ENCODE results near the gene FBXL17.

DNA sequence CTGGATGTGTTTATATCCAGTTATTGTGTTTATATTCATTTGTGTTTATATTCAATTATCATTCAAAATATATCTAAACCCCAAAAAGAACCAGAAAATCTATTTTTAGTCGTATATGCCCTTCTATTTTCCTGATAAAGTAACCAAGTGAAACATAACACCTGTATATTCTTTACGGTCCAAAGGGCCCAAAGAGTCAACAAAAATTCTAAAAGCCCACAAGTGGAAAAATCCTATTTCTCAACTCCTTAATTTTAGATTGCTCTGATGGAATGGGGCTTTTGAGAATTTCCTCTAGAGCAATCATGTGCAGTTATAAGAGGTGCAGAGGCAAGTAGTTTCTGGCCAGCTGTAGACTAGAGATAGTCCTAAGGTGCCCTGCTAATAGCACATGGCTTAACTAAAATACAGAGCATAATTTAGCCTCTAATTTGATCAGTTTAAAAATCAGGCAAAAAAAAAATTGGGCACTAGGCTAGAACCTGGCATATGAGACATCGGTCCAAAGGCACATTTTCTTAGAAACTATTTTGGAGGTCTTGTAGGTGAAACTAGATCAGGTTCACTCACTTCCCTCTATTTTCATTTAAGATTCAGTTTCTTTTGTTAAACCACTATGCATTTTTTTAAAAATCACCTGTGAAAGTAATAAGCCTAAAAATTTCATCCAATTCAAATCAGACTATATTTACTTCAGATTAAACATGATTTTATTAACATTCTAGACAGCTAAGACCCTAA, 256.0 kb downstream of the FBXL17 start:
- TF ChIP-seq CTCF (conservative IDR thresholded peaks at IDR 0.05; ENCODE audit: low read depth, low read length), result no peak
- no peak for TF ChIP-seq EZH2 (IDR thresholded peaks at IDR 0.05; ENCODE audit: low read length, unreplicated experiment)
- TF ChIP-seq EZH2phosphoT487 (IDR thresholded peaks at IDR 0.05; ENCODE audit: borderline replicate concordance, low read length), result no peak
